ENCODE data around the gene LHFPL2. TPM values are rescaled to one million over a fixed set of nuclear protein-coding genes. Genes with fewer than 3 reads are reported as not detected.

LHFPL2 gene
- total and polyA plus RNA-seq, 4 donors = 6.5 to 49.4 (median 47.7) TPM

GRCh38 chr5:78492650-78493049, 155.9 kb downstream of the LHFPL2 start:
- no peak for DNase-seq
- 87 to 91% methylated on average over 7 of the region's 7 CpGs for WGBS, 2 donors
- Histone ChIP-seq H3K27ac (ENCODE audit: low read depth in 1 of 2, low read length in 1 of 2) (no peak overlapping the region), H3K4me3 (no peak overlapping the region), H3K36me3 (ENCODE audit: control insufficient read depth in 4 of 4, insufficient read depth in 4 of 4, low read length in 4 of 4) (peaks cover 0 to 15% (median 14%) of the 10 kb centered on the region in 4 donors), H3K9ac (ENCODE audit: insufficient read depth in 1 of 2, low read length in 2 of 2) (no peak overlapping the region), H3K4me1 (ENCODE audit: control insufficient read depth in 5 of 5, insufficient read depth in 5 of 5, low read length in 5 of 5) (peaks cover 0 to 12% (median 0%) of the 10 kb centered on the region in 5 donors), H3K9me3 (ENCODE audit: control insufficient read depth in 4 of 4, insufficient read depth in 3 of 4, low read length in 3 of 4) (peaks cover 0 to 3% (median 0%) of the 10 kb centered on the region in 4 donors), H3K27me3 (ENCODE audit: control insufficient read depth in 3 of 3, insufficient read depth in 3 of 3, low read length in 2 of 3) (no peaks in the 10 kb centered on the region)
- no peak for TF ChIP-seq CTCF (IDR thresholded peaks at IDR 0.05; ENCODE audit: control extremely low read depth, extremely low read depth)
- no peak for ATAC-seq (ENCODE audit: insufficient read depth, low FRiP score)

- no peak overlapping the region for H3K27ac ChIP-seq (ENCODE audit: low read depth in 1 of 2, low read length in 1 of 2)
- H3K27me3 ChIP-seq (ENCODE audit: control insufficient read depth in 3 of 3, insufficient read depth in 3 of 3, low read length in 2 of 3) = no peaks in the 10 kb centered on the region
- peaks cover 0 to 18% (median 16%) of the 10 kb centered on the region in 4 donors for H3K36me3 ChIP-seq (ENCODE audit: control insufficient read depth in 4 of 4, insufficient read depth in 4 of 4, low read length in 4 of 4)
- DNase-seq (no peak), ATAC-seq (ENCODE audit: insufficient read depth, low FRiP score) (no peak)
- 93 to 97% methylated on average over 2 of the region's 2 CpGs for WGBS, 2 donors
- peaks cover 0 to 12% (median 0%) of the 10 kb centered on the region in 5 donors for H3K4me1 ChIP-seq (ENCODE audit: control insufficient read depth in 5 of 5, insufficient read depth in 5 of 5, low read length in 5 of 5)
- H3K9me3 ChIP-seq (ENCODE audit: control insufficient read depth in 4 of 4, insufficient read depth in 3 of 4, low read length in 3 of 4) = peaks cover 0 to 3% (median 0%) of the 10 kb centered on the region in 4 donors
- TF ChIP-seq CTCF (IDR thresholded peaks at IDR 0.05; ENCODE audit: control extremely low read depth, extremely low read depth) = no peak
- no peak overlapping the region for H3K4me3 ChIP-seq
- no peak overlapping the region for H3K9ac ChIP-seq (ENCODE audit: insufficient read depth in 1 of 2, low read length in 2 of 2)
These were observed 156.3 kb downstream of the LHFPL2 start for GRCh38 chr5:78492224-78492623.

- peaks cover 0 to 3% (median 0%) of the 10 kb centered on the region in 4 donors for H3K9me3 ChIP-seq (ENCODE audit: control insufficient read depth in 4 of 4, insufficient read depth in 3 of 4, low read length in 3 of 4)
- no peak overlapping the region for H3K4me3 ChIP-seq
- DNase-seq (no peak), ATAC-seq (ENCODE audit: insufficient read depth, low FRiP score) (no peak)
- no peak overlapping the region for H3K27ac ChIP-seq (ENCODE audit: low read depth in 1 of 2, low read length in 1 of 2)
- no peak overlapping the region for H3K9ac ChIP-seq (ENCODE audit: insufficient read depth in 1 of 2, low read length in 2 of 2)
- H3K36me3 ChIP-seq (ENCODE audit: control insufficient read depth in 4 of 4, insufficient read depth in 4 of 4, low read length in 4 of 4) = peaks cover 0 to 27% (median 19%) of the 10 kb centered on the region in 4 donors
- peaks cover 0 to 7% (median 0%) of the 10 kb centered on the region in 5 donors for H3K4me1 ChIP-seq (ENCODE audit: control insufficient read depth in 5 of 5, insufficient read depth in 5 of 5, low read length in 5 of 5)
- TF ChIP-seq CTCF (IDR thresholded peaks at IDR 0.05; ENCODE audit: control extremely low read depth, extremely low read depth) = no peak
- H3K27me3 ChIP-seq (ENCODE audit: control insufficient read depth in 3 of 3, insufficient read depth in 3 of 3, low read length in 2 of 3) = no peaks in the 10 kb centered on the region
- WGBS, 2 donors = 89 to 90% methylated on average over 4 of the region's 4 CpGs
These were observed 157.7 kb downstream of the LHFPL2 start for GRCh38 chr5:78490709-78491485.
